ENCODE measurements around the gene WDR62.

DNA sequence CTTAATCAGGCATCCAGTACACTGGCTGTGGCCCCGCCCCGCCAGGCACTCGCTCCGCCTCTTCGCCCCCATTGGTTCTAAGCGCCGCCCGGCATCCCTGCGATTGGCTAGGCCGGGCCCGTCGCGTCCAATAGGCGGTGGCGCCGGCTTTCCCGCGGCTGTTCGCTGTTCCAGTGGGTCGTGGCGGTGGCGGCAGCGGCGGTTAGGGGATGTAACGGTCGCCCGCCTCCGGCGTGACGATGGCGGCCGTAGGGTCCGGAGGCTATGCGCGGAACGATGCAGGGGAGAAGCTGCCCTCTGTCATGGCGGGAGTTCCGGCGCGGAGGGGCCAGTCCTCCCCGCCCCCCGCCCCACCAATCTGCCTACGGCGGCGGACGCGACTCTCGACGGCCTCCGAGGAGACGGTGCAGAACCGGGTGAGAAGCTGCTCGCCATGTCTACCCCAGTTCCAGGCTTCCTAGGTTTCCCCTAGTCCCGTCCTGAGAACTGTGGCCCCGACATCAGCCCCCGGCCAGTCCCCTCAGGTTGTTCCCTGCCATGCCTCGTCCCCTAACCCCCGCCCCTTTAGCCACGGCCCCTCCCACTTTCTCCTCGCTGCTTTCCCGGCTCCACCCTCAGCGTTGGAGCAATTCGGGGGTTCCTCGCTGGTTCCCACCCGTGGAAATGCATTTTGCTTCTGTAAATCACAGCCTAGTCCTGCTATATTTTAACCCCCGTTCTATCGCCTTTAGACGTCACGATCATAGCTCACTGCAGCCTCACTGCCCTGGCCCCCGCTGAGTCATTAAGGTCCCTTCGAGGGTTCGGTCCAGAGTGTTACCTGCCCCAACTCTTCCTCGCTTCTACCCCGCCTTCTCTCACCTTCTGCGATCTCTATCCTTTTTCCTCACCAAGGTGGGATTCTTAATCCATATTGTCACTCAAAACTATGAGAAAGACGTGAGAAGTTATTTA, at the start of gene WDR62:
- TF ChIP-seq CTCF (IDR thresholded peaks at IDR 0.05; ENCODE audit: poor library complexity, severe bottlenecking) (no peak), EP300 (conservative IDR thresholded peaks at IDR 0.05; ENCODE audit: poor library complexity, severe bottlenecking) (no peak), POLR2AphosphoS5 (IDR thresholded peaks at IDR 0.05) (no peak), REST (IDR thresholded peaks at IDR 0.05; ENCODE audit: borderline replicate concordance) (no peak), MXI1 (conservative IDR thresholded peaks at IDR 0.05; ENCODE audit: poor library complexity, severe bottlenecking) (peak; percentile 100), EZH2 (IDR thresholded peaks at IDR 0.05; ENCODE audit: borderline replicate concordance, insufficient read depth, low read length, poor library complexity, severe bottlenecking) (no peak), TAF1 (IDR thresholded peaks at IDR 0.05; ENCODE audit: low read depth) (no peak), SMC3 (conservative IDR thresholded peaks at IDR 0.05; ENCODE audit: poor library complexity) (no peak)

Data from neural cell (in vitro differentiated cells).